CD4-positive, alpha-beta T cell treated with Interleukin-6 for 4 hours (primary cell): ENCODE data around the gene ATG9A.
A peak's percentile ranks its signal among the peaks of the same experiment; 100 is the strongest.

ENCODE experiments used
- DNase-seq: peaks from one replicate; pipeline ENCODE4 v3.0.0-alpha.2; 2020; ENCODE audit warnings: mixed read lengths

The ATG9A gene

DNA sequence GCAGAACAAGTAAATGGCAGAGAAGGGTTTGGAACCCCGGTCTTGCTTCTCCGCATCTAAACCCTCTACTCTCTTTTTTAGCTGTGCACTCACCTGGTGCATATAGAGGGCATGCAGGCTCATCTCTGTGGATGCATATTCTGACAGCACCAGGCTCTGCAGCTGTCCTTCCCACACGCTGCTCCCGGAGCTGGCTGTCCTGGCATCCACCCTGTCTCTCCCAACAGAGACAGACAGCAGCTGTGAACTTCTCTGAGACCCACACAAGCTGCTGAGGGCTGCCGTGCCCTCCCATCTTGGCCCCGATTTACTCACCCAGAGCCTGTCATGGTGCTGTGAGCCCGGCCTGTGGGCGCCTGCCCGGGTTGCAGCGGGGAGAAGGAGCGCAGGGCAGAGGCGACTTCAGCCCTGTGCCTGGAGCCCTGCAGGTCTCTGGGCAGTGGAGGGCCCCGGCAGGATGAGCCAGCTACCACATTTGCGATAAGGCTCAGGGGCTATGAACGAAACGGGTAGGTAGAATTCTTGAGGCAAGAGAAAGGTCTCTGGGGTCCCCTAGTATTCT lies 7.4 kb downstream of the ATG9A start:
- DNase-seq, result no peak

DNA sequence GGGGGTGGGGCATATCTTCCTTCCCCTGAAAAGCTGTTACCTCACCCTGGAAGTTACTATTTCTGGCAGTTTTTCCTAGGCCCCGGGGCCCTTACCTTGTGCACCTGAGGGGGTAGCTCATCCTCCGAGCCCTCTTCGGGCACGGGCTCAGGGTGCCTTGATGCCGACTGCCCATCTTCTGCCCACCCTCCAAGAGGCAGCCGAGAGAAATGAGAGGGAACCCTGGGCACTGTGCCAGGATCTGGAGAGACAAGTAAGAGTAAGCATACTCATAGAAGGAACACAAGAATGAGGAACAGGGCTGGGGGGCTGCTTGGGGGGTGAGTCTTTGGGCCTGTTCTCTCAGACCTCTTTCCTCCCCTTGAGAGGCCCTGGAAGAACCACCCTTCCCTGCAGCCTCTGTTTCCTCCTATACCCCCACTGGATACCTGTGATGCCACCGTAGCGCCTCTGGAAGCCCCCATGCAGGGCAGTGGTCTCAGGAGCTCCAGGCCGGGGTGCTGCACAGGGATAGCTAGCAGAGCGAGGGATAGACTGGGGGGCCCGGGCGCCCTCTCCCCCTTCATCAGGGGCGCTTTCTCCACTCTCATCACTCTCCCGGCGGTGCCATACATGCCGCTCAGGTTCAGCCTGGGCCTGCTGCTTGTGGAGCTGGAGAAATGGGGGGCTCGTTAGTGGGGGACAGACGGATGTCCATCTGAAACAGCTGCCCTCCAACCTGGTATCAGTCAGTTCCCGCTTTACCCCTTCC lies 8.6 kb downstream of the ATG9A start:
- DNase-seq, result no peak

GRCh38 chr2:219219784-219220532 lies 9.5 kb downstream of the ATG9A start:
- DNase-seq, result no peak

DNA sequence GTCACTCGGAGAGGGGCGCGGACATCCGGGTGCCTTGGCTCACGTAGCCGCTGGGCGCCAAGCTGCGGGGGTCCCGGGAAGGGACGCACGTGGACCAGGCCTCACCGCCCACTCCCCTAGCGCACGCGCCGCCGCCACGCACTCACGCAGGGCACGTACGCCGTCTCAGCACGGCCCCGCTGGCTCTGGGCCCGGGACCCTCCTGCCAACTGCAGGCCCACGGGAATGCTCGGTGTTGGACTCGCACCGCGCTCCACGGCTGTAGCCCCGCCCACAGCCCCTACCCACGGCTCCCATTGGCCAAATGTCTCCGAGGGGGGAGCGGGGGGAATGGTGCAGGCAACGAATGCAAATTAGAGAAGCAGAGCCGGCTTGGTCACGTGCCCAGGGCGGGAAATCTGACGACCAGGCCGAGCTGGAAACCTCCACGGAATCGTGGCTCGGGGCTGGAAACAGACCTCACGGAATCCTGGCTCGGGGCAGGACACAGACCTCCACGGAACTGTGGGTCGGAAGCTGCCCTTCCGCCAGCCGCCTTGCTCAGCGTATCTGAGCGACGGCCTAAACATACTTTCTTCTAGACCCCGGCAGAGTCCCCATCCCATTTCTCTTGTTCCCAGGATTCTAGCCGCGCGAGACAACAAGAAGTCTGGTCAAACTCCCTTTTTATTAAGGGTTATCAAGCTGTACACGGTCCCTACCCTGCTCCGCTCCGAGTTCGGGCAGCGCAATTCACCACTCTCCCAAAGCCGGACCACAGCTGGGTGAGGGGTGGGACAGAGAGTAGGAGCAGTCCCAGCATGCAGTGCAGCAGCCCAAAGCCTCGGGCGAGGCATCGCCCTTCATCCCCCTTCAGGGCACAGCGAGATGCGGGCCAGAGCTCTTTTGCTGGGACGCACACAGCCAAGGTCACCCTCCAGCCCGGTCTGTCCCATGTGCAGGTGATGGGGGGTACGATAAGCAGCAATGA lies 10.4 kb downstream of the ATG9A start, which contains the start of gene ABCB6:
ABCB6 (minus strand) TSS at position 227 of the 970 bp plus-strand sequence. CDS start 285 bp downstream, outside the sequence.
- peak; percentile 93 for DNase-seq

DNA sequence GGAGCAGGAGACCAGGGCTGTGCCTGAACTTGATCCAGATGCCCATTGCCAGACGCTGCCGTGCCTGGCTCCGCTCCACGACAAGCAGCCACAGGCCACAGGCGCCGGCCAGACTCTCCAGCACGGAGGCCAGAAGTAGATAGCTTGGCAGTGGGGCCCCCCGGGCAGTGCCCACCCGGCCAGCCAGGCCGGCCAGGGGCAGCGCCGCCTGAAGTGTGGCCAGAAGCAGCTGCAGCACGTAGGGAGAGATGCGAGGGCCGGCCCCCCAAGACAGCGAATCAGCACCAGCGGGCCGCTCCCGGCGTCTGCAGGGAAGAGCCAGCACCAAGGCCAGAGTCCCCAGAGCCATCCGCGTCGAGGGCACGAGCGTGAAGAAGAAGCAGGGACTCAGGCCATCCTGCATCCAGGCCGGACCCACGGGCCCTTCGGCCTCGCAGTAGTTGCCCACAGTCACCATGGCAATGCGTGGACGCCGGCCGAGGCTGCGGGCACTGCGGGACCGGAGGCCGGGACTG lies 11.2 kb downstream of the ATG9A start:
- no peak for DNase-seq

- DNase-seq, result no peak
These were observed 12.9 kb downstream of the ATG9A start for GRCh38 chr2:219216535-219216915.

GRCh38 chr2:219215871-219216534 lies 13.4 kb downstream of the ATG9A start:
- DNase-seq, result no peak

- DNase-seq, result no peak
These were observed 14.7 kb downstream of the ATG9A start for GRCh38 chr2:219214786-219215185.

- DNase-seq, result no peak
These were observed 15.3 kb downstream of the ATG9A start for GRCh38 chr2:219214141-219214540.

GRCh38 chr2:219213486-219214071 lies 15.9 kb downstream of the ATG9A start:
- DNase-seq, result no peak

DNA sequence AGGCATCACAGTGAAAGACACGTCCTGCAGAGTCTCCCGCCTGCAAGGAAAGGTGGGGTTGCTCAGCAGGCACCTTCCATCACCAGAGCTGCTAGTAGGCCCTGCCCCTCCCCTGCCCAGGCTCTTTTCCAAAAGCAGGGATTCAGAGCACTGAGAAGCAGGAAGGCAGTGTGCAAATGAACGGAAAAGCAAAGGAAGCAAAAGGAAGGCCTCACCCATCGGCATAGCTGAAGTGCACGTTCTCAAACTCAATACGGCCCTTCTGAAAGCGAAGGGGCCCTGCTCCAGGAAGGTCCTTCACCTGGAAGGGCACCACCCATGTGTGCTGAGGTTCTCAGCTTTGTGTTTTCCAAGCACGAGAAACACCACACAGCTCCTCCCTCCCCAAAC lies 16.4 kb downstream of the ATG9A start:
- no peak for DNase-seq

GRCh38 chr2:219210886-219211362 lies 18.5 kb downstream of the ATG9A start:
- DNase-seq, result no peak

- DNase-seq, result no peak
These were observed 19.1 kb downstream of the ATG9A start for GRCh38 chr2:219210196-219210885.

GRCh38 chr2:219209236-219210195 lies 19.9 kb downstream of the ATG9A start:
- no peak for DNase-seq

- DNase-seq, result no peak
These were observed 21.3 kb downstream of the ATG9A start for GRCh38 chr2:219207884-219208740.

GRCh38 chr2:219207134-219207883 lies 22.1 kb downstream of the ATG9A start:
- no peak for DNase-seq

- peak; percentile 97 for DNase-seq
These were observed 22.9 kb downstream of the ATG9A start, which contains the start of gene ZFAND2B for GRCh38 chr2:219206328-219207133. TSS of gene ZFAND2B (plus strand) at chr2:219206782. CDS start at chr2:219206988, 206 bp downstream.
